Testis (tissue), 3 donors: Measurements from ENCODE around the gene SLC39A6. TPM values are rescaled to one million over a fixed set of nuclear protein-coding genes. Genes with fewer than 3 reads are reported as not detected.
"Not testable (repeated sequence)": the region's sequence is repeated elsewhere in the genome, so short reads cannot be mapped to it uniquely, and the experiment has no call there.

ENCODE experiments used
- DNase-seq: peaks from one replicate; pipeline ENCODE4 v3.0.0-alpha.2; 2019
- H3K27ac ChIP-seq, 2 donors: fragments of 200-600 bp; sonication (generic); one replicate each; pipeline ENCODE4 v1.5.1; 2019
- H3K27me3 ChIP-seq: fragments of 200-600 bp; sonication (generic); one replicate; pipeline ENCODE4 v1.5.1; 2019
- H3K36me3 ChIP-seq: fragments of 200-600 bp; sonication (generic); one replicate; pipeline ENCODE4 v1.5.1; 2017; ENCODE audit warnings: low read depth; ENCODE audit errors: missing control alignments
- H3K4me1 ChIP-seq: fragments of 200-600 bp; sonication (generic); one replicate; pipeline ENCODE4 v1.5.1; 2019
- H3K4me3 ChIP-seq, 2 donors: fragments of 200-600 bp; sonication (generic); one replicate each; pipeline ENCODE4 v1.5.1; 2017 to 2019
- H3K9me3 ChIP-seq: fragments of 200-600 bp; sonication (generic); one replicate; pipeline ENCODE4 v1.5.1; 2017
- CTCF ChIP-seq, 3 experiments: fragments of 450-650 bp in 2 of 3; fragments of 200-600 bp in 1 of 3; sonication (generic) in 1 of 3; IDR thresholded peaks; one replicate each; pipeline ENCODE4 v1.5.1; 2016 to 2019; ENCODE audit warnings: antibody characterized with exemption in 3 of 3, mild to moderate bottlenecking in 2 of 3, moderate library complexity in 1 of 3
- POLR2A ChIP-seq: fragments of 450-650 bp; IDR thresholded peaks from one replicate; pipeline ENCODE4 v1.6.1; 2017; ENCODE audit warnings: antibody characterized with exemption, mild to moderate bottlenecking, moderate library complexity
- WGBS, 2 donors: methylation state at CpG; one replicate each; pipeline ENCODE4 v1.1.5; 2018; 5-methylcytosine and 5-hydroxymethylcytosine counted together
- intact Hi-C: fragments of 100-400 bp; cut with DNase I; formaldehyde crosslinking; loops from one replicate; pipeline ENCODE4 v1.15.1; 2023; ENCODE audit warnings: low total_unique reads
- polyA plus RNA-seq: library from polyadenylated mRNA; stranded (reverse); fragments of 350-450 nt; fragmentation: Illumina TruSeq; extraction: RNeasy Lipid Tissue Mini Kit (QIAGEN cat#74804); gene quantifications from one replicate; pipeline ENCODE4 v1.2.3, GENCODE V29; 2014; ENCODE audit warnings: low read depth, low replicate concordance; ENCODE audit not compliant: insufficient read depth
- total RNA-seq, 2 donors: library from RNA; depleted of rRNA; stranded (reverse); fragments of >200 nt; gene quantifications; one replicate each; pipeline ENCODE4 v1.2.3, GENCODE V29; 2016

SLC39A6 gene
- total and polyA plus RNA-seq, 3 donors from 2014 or later, result 38.1 to 53.8 (median 51.4) TPM

GRCh38 chr18:36085195-36085594, 43.9 kb downstream of the SLC39A6 start:
- Histone ChIP-seq H3K36me3 (no peaks in the 10 kb centered on the region), H3K4me1 (no peaks in the 10 kb centered on the region), H3K4me3 (no peak overlapping the region), H3K27ac (no peak overlapping the region), H3K27me3 (no peaks in the 10 kb centered on the region), H3K9me3 (no peaks in the 10 kb centered on the region)
- 85 to 100% methylated on average over 3 to 4 of the region's 4 CpGs for WGBS, 2 donors
- TF ChIP-seq POLR2A, result no peak
- TF ChIP-seq CTCF (IDR thresholded peaks at IDR 0.05), result no peak
- no peak for DNase-seq
- intact Hi-C loops, result no loop called here

- intact Hi-C loops, result no loop called here
- Histone ChIP-seq H3K27ac (no peak overlapping the region), H3K36me3 (no peaks in the 10 kb centered on the region), H3K4me1 (no peaks in the 10 kb centered on the region), H3K9me3 (no peaks in the 10 kb centered on the region), H3K27me3 (no peaks in the 10 kb centered on the region), H3K4me3 (no peak overlapping the region)
- 81 to 92% methylated on average over 2 of the region's 2 CpGs for WGBS, 2 donors
- TF ChIP-seq CTCF (IDR thresholded peaks at IDR 0.05) (no peak), POLR2A (no peak)
- DNase-seq, result no peak
Observed at GRCh38 chr18:36083729-36084128, 45.4 kb downstream of the SLC39A6 start.

- H3K27ac ChIP-seq, intact Hi-C loops, H3K4me1 ChIP-seq, H3K36me3 ChIP-seq, DNase-seq, H3K9me3 ChIP-seq, H3K27me3 ChIP-seq, H3K4me3 ChIP-seq: not testable (repeated sequence)
- 90 to 94% methylated on average over 2 of the region's 2 CpGs for WGBS, 2 donors
Observed at GRCh38 chr18:36081118-36081517, 48.0 kb downstream of the SLC39A6 start.

- no peak for DNase-seq
- H3K27ac ChIP-seq, result no peak overlapping the region
- H3K4me3 ChIP-seq, result no peak overlapping the region
- H3K9me3 ChIP-seq, result no peaks in the 10 kb centered on the region
- 74 to 87% methylated on average over 6 of the region's 6 CpGs for WGBS, 2 donors
- H3K27me3 ChIP-seq, result no peaks in the 10 kb centered on the region
- no peaks in the 10 kb centered on the region for H3K36me3 ChIP-seq
- intact Hi-C loops, result no loop called here
- no peaks in the 10 kb centered on the region for H3K4me1 ChIP-seq
- TF ChIP-seq POLR2A (no peak), CTCF (IDR thresholded peaks at IDR 0.05) (no peak)
Observed at GRCh38 chr18:36078751-36079529, 50.2 kb downstream of the SLC39A6 start.

GRCh38 chr18:36077764-36078163, 51.4 kb downstream of the SLC39A6 start:
- intact Hi-C loops, result not testable (repeated sequence)
- 87 to 100% methylated on average over 3 to 15 of the region's 27 CpGs for WGBS, 2 donors

More at GRCh38 chr18:36077764-36078163, 51.4 kb downstream of the SLC39A6 start:
- not testable (repeated sequence) for H3K4me3 ChIP-seq, H3K27me3 ChIP-seq, H3K4me1 ChIP-seq, H3K9me3 ChIP-seq, DNase-seq, H3K36me3 ChIP-seq, H3K27ac ChIP-seq
